SK-N-MC (cell line): Measurements from ENCODE around the gene STOM.

Source experiments
- EZH2 ChIP-seq: fragments of 200-600 bp; sonication (generic); IDR thresholded peaks from one replicate; pipeline ENCODE4 v1.6.1; 2017; ENCODE audit warnings: antibody characterized with exemption
- FOXP2 ChIP-seq: optimal IDR thresholded peaks from 2 replicates; pipeline ENCODE3; 2011; ENCODE audit warnings: mild to moderate bottlenecking, moderate library complexity; ENCODE audit not compliant: insufficient read depth; ENCODE audit errors: extremely low read length, control extremely low read depth
- POLR2AphosphoS5 ChIP-seq: IDR thresholded peaks from 2 replicates; pipeline ENCODE4 v1.6.1; 2012; ENCODE audit warnings: mild to moderate bottlenecking, low read depth, low read length, borderline replicate concordance

DNA sequence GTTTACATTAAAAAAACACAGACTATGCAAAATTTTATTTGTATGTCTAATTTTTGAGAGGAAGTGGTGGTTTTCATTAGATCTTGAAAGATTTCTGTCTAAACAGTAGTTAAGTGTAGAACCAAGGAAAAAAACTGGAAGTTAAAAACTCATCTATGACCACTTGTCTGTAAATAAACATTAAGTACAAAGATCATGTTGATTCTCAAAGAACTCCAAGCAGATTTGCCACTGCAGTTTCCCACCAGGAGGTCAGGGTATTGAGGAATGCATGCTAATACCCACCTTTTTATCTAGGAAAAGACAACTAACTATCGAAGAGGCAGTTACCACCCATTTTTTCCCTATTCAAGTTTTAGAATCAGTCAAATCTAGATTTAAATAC lies 1.9 kb downstream of the STOM start:
- TF ChIP-seq EZH2 (no peak), POLR2AphosphoS5 (no peak), FOXP2 (no peak)
